GM12878 (cell line): ENCODE data around the gene TOMM40.

Source experiments
- CREB1 ChIP-seq: IDR thresholded peaks from 2 replicates; pipeline ENCODE4 v1.6.1; 2012; ENCODE audit warnings: low read depth, mild to moderate bottlenecking, inconsistent platforms
- ETV6 ChIP-seq, 2 experiments: fragments of 450-650 bp in 1 of 2; IDR thresholded peaks in 1 of 2; conservative IDR thresholded peaks in 1 of 2; 2 replicates each; pipeline ENCODE4 v1.6.1; 2014; ENCODE audit warnings: antibody characterized with exemption in 1 of 2, borderline replicate concordance in 1 of 2, low read depth in 1 of 2, mild to moderate bottlenecking in 1 of 2, moderate library complexity in 1 of 2
- EZH2 ChIP-seq: IDR thresholded peaks from 2 replicates; pipeline ENCODE4 v1.6.1; 2012; ENCODE audit warnings: low read depth, mild to moderate bottlenecking, control low read depth, inconsistent platforms, low read length, borderline replicate concordance; ENCODE audit not compliant: control insufficient read depth
- IRF3 ChIP-seq: fragments of 450-650 bp; IDR thresholded peaks from 2 replicates; pipeline ENCODE4 v1.6.1; 2014; ENCODE audit warnings: mild to moderate bottlenecking
- TF ChIP-seq, protein P1 (sequence below), 3 experiments: IDR thresholded peaks in 2 of 3; conservative IDR thresholded peaks in 1 of 3; 2 replicates each; pipeline ENCODE4 v1.5.1; 2011; ENCODE audit warnings: low read depth in 3 of 3, low read length in 3 of 3, mild to moderate bottlenecking in 3 of 3, control low read depth in 2 of 3, moderate library complexity in 2 of 3, inconsistent platforms in 1 of 3, mixed read lengths in 1 of 3; ENCODE audit not compliant: control insufficient read depth in 2 of 3, insufficient read depth in 1 of 3; ENCODE audit errors: extremely low read depth in 1 of 3

- no peak for TF ChIP-seq ETV6 (conservative IDR thresholded peaks at IDR 0.05 in 1 of 2, IDR thresholded peaks at IDR 0.05 in 1 of 2; ENCODE audit: borderline replicate concordance in 1 of 2, low read depth in 1 of 2)
- TF ChIP-seq IRF3 = no peak
- TF ChIP-seq EZH2 = no peak
- TF ChIP-seq CREB1 = no peak
- TF ChIP-seq, protein P1, sequence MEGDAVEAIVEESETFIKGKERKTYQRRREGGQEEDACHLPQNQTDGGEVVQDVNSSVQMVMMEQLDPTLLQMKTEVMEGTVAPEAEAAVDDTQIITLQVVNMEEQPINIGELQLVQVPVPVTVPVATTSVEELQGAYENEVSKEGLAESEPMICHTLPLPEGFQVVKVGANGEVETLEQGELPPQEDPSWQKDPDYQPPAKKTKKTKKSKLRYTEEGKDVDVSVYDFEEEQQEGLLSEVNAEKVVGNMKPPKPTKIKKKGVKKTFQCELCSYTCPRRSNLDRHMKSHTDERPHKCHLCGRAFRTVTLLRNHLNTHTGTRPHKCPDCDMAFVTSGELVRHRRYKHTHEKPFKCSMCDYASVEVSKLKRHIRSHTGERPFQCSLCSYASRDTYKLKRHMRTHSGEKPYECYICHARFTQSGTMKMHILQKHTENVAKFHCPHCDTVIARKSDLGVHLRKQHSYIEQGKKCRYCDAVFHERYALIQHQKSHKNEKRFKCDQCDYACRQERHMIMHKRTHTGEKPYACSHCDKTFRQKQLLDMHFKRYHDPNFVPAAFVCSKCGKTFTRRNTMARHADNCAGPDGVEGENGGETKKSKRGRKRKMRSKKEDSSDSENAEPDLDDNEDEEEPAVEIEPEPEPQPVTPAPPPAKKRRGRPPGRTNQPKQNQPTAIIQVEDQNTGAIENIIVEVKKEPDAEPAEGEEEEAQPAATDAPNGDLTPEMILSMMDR (IDR thresholded peaks at IDR 0.05 in 2 of 3, conservative IDR thresholded peaks at IDR 0.05 in 1 of 3; ENCODE audit: control insufficient read depth in 2 of 3, extremely low read depth in 1 of 3, insufficient read depth in 1 of 3, low read depth in 3 of 3, low read length in 3 of 3) = no peak
Observed at GRCh38 chr19:44886141-44886540, 4.9 kb upstream of the TOMM40 start.
